HG02763 (cell line): ENCODE data around the gene MGMT.

Experiments
- ATAC-seq: cut with Tn5 transposase; IDR thresholded peaks from one replicate; pipeline ENCODE4 v1.9.1; 2021; ENCODE audit warnings: mild to moderate bottlenecking, moderate library complexity; ENCODE audit not compliant: unreplicated experiment

MGMT gene

GRCh38 chr10:129517680-129518057 lies 50.6 kb downstream of the MGMT start:
- ATAC-seq, result no peak

- ATAC-seq, result no peak
Observed at GRCh38 chr10:129518793-129519192, 51.8 kb downstream of the MGMT start.

GRCh38 chr10:129520440-129521080 lies 53.5 kb downstream of the MGMT start:
- ATAC-seq, result no peak

GRCh38 chr10:129521161-129522025 lies 54.4 kb downstream of the MGMT start:
- ATAC-seq, result no peak

GRCh38 chr10:129522041-129522585 lies 55.1 kb downstream of the MGMT start:
- no peak for ATAC-seq

GRCh38 chr10:129523031-129523722 lies 56.1 kb downstream of the MGMT start:
- no peak for ATAC-seq

GRCh38 chr10:129523723-129524316 lies 56.8 kb downstream of the MGMT start:
- ATAC-seq, result no peak

GRCh38 chr10:129524936-129525335 lies 57.9 kb downstream of the MGMT start:
- no peak for ATAC-seq

- ATAC-seq, result no peak
Observed at GRCh38 chr10:129525401-129525801, 58.4 kb downstream of the MGMT start.

- ATAC-seq, result no peak
Observed at GRCh38 chr10:129526943-129527342, 59.9 kb downstream of the MGMT start.

- no peak for ATAC-seq
Observed at GRCh38 chr10:129528376-129528978, 61.4 kb downstream of the MGMT start.

GRCh38 chr10:129530581-129530980 lies 63.5 kb downstream of the MGMT start:
- ATAC-seq, result no peak

- no peak for ATAC-seq
Observed at GRCh38 chr10:129531195-129531968, 64.3 kb downstream of the MGMT start.

- no peak for ATAC-seq
Observed at GRCh38 chr10:129531969-129532660, 65.1 kb downstream of the MGMT start.

GRCh38 chr10:129532838-129533237 lies 65.8 kb downstream of the MGMT start:
- ATAC-seq, result no peak

GRCh38 chr10:129533281-129533680 lies 66.2 kb downstream of the MGMT start:
- ATAC-seq, result no peak

GRCh38 chr10:129534826-129535225 lies 67.8 kb downstream of the MGMT start:
- no peak for ATAC-seq

GRCh38 chr10:129536336-129536735 lies 69.3 kb downstream of the MGMT start:
- no peak for ATAC-seq

GRCh38 chr10:129537151-129537550 lies 70.1 kb downstream of the MGMT start:
- ATAC-seq, result no peak
